Skeletal muscle cell (primary cell): ENCODE results near the gene ANXA11.

ENCODE experiments used
- DNase-seq: peaks from one replicate; pipeline ENCODE4 v3.0.0-alpha.2; 2010; ENCODE audit warnings: low read depth
- H3K4me3 ChIP-seq: 2 replicates; pipeline ENCODE4 v1.5.1; 2011; ENCODE audit warnings: low read depth, mild to moderate bottlenecking, control low read depth, low read length, moderate library complexity

ANXA11 gene

DNA sequence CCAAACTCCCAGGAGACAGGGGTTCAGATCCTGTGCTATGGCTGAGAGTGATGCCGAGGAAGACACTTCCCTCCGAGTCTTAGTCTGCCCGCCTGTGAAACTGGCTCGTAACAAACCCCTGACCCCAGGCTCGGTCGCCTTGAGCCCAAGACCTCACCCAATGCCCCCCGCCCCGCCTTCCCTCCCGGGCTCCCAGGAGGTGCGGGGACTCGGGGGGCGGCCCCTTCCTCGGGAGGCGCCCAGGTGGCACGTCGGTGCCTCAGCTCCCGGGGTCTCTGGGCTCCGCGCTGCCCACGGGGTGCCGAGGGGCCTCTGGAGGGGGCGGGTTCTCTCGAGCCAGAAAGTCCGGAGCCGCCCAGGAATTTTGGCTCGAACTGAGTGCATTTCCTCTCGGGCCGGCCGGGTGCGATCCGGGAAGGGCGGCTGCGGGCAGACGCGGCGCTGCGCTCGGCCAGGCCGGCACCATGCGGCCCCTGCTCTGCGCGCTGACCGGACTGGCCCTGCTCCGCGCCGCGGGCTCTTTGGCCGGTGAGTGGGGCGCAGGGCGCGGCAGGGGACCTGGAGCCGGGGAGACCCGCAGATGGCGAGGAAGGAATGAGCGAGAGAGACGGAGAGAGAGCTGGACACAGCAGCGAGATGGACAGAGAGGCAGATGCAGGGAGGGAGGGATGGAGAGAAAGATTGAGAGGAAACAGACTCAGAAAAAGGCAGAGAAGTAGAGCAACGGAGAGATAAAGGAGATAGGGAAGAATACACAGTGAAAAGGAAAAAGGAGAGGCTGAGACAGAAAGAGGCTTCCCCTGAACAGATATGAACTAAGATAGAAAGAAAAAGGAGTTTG lies 72.8 kb downstream of the ANXA11 start, which contains the start of gene PLAC9:
PLAC9 (plus strand) TSS at position 432 of the 841 bp plus-strand sequence; CDS start at position 465, 33 bp downstream.
- H3K4me3 ChIP-seq: peak within 1 kb of the TSS; percentile 53
- DNase-seq: no peak

DNA sequence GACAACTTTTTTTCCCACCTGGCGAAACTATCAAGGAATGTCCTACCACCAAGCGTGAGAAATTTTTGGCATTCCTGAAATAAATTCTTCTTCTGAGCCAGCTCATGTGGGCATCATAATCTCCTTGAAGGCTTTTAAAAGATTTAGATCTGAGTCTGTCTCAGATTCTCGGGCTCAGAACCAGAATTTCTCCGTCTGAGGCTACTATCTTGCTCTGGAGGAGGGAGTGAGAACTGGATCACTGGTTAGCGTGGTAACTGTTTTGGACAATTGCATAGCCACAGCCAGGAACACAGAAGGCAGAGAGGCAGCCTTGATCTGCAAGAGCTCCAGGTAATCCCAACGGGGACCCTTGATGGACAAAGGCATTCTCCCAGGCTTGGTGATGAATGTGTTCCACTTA lies 73.8 kb downstream of the ANXA11 start:
- no peak for DNase-seq
- H3K4me3 ChIP-seq: no peak overlapping the region

DNA sequence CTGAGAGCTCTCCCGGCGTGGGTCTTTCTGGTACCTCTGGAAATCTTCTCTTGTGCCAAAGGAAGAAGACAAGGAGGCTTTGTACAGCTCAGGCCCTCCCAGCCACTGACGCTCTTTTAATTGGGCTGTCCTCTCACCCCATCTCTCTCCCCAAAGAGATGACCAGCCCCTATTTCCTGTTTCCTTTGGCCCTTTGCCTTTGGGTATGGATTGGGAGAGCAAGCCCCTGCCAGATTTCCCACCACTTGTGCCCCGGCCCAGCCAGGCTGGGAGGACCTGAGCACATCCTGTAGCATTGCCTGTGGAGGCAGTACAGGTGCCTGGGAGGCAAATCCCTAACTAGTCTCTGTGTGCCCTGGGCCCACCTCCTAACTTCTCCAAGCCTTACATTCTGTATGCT lies 78.5 kb downstream of the ANXA11 start:
- H3K4me3 ChIP-seq: no peak overlapping the region
- DNase-seq: no peak

DNA sequence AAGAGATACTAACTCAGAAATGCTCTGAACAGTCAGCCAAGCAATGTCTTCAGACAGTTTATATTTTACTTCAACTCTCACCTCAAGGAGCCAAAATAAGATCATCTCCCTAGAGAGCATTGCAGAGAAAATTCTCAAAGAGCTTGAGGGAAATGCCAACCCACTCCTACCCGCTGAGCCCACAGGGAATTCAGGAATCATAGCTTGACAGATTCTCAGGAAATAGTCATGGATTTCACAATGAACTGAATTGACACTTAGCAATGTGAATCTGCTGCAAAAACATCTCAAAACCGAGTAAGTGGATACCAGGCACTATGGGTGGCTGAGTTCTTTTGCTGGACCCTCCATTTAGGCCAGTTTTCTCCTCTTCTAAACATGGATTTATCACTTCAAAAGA lies 82.6 kb downstream of the ANXA11 start:
- peak; percentile 85 for DNase-seq
- no peak overlapping the region for H3K4me3 ChIP-seq

DNA sequence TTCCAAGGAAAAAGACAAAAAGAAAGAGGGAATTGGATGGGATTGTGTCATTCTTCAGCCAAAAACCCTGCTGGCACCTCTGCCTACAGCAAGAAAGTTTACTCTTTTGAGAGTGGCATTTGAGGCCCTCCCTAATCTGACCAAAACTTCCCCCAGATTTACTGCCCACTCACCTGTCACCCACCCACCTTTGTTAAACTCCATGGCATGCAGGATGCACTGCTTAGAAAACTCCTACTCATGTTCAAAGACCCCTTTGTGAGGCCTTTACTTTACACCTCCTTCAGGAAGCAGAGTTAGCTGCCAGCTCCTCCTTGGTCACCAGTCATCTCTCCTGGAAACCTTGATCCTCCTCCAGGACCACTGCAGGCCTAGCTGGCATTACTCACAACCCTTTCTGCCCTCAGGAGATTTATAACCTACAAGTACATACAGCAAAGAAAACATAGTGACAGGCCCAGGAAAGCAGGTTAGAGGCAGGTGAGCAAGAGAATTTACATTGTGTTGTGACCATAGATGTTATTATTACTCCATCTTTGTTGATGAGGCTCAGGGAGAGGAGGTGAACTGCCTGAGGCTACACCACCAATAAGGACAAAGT lies 83.1 kb downstream of the ANXA11 start:
- DNase-seq: no peak
- H3K4me3 ChIP-seq: no peak overlapping the region

DNA sequence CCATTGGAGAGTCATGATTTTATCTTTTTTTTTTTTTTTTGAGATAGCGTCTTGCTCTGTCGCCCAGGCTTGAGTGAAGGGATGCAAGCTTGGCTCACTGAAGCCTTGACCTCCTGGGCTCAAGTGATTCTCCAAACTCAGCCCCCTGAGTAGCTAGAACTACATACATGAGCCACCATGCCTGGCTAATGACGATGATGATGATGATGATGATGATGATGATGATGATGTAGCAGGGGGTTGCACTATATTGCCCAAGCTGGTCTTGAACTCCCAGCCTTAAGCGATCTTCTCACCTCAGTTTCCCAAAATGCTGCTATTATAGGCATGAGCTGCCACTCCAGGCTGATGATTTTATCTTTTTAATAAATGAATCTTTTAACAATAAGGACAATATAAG lies 86.7 kb downstream of the ANXA11 start:
- DNase-seq: no peak
- H3K4me3 ChIP-seq: no peak overlapping the region

DNA sequence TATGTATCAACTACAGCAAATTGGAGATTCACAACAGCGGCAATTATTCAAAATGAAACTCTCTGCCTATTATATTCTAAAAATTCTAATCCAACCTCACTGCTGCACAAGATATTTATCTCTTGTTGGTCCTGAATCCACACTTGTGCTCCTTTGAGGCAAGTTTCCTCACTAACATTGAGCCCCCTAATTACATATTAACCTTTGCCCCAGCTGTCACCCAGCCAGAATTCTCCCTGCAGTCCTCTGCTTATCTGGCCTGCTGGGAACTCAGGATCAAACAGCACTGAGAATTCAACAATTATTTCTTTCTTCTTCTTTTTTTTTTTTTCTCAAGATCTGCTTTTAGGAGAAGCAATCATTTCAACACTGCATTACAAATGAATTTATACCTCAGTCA lies 94.4 kb downstream of the ANXA11 start:
- no peak overlapping the region for H3K4me3 ChIP-seq
- DNase-seq: no peak

DNA sequence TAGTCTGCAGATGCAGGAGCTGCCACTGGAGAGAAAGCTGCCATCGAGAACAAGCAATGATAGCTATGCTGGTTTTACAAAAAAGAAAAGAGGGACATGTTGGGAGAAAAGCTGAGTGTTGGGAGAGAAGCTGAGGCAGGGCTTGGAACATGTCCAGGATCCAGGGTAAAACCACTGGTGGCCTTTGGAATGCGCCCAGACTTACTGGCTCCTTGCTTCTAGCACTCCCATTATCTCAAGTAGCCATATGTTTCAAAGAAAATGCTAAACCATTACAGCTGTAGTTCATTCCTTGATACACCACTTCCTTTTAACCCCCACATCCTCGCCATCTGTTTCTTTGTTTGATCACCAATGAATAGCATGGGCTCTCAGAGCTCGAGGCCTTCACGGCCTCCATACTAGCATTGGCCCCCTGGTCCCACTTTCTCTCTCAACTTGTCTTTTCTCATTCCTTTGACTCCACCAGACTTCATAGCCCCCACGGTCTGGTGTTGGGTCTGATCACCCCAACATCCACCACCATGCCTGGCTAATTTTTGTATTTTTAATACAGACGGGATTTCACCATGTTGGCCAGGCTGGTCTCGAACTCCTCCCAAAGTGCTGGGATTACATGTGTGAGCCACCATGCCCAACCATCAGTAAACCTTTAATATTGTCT lies 96.6 kb downstream of the ANXA11 start:
- no peak for DNase-seq
- H3K4me3 ChIP-seq: no peak overlapping the region

DNA sequence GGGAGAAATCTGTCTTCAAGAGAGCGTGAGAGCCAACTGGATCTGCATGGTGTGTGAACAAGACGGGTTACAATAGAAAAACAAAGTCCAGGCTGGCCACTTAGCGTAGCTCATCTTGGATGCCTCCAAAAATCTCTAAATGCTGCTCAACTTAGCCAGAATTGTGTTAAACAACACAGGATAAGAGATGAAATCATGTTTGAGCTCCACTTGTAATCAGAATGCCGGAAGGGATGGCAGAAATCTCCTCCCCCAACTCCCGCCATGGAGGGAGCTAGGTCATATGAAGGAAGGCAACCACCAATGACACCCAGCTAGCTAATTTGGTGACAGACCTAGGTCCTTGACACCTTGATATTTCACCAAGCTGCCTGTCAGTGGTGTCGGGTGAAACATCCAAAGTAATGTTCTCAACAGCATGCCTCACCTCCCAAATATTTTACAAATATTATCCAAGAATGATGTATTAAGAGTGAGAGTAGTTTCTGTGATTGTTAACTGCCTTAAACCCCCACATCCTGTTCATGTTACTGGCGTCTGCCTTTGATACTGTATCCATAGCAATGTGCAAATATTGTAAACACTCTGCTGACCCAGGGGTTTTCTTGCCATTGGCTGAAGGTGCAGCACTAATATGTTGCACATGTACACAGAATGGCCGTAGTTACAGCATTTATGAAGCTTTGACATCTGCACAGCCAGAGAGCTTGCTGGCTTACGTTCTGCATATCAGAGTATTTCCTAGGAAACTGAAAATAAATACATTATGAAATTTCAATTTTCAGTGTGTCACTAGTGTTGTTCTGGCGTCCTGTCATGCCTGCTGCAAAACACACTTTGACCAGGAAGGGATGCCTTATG lies 101.0 kb downstream of the ANXA11 start:
- DNase-seq: no peak
- no peak overlapping the region for H3K4me3 ChIP-seq
